HFFc6 (cell line): ENCODE measurements around the gene FRMPD2. TPM values are rescaled to one million over a fixed set of nuclear protein-coding genes. Genes with fewer than 3 reads are reported as not detected.

Source experiments
- DNase-seq: peaks from one replicate; pipeline ENCODE4 v3.0.0-alpha.2; 2018
- H3K27ac Mint-ChIP-seq: 2 replicates; pipeline ENCODE4 v1.8.0; 2020; ENCODE audit warnings: mild to moderate bottlenecking, mixed read lengths
- H3K27me3 Mint-ChIP-seq: 2 replicates; pipeline ENCODE4 v1.8.0; 2021; ENCODE audit warnings: mild to moderate bottlenecking, moderate library complexity, mixed read lengths; ENCODE audit not compliant: insufficient read depth
- H3K36me3 Mint-ChIP-seq: 2 replicates; pipeline ENCODE4 v1.8.0; 2021; ENCODE audit warnings: low read depth, mixed read lengths
- H3K4me1 Mint-ChIP-seq: 2 replicates; pipeline ENCODE4 v1.8.0; 2020; ENCODE audit warnings: low read depth, mixed read lengths
- H3K4me3 Mint-ChIP-seq: 2 replicates; pipeline ENCODE4 v1.8.0; 2020; ENCODE audit warnings: mild to moderate bottlenecking, moderate library complexity, mixed read lengths
- H3K9me3 Mint-ChIP-seq: 2 replicates; pipeline ENCODE4 v1.8.0; 2020; ENCODE audit warnings: mild to moderate bottlenecking, mixed read lengths
- total RNA-seq, 6 experiments: library from RNA; stranded (reverse); fragmentation: NEBNext Ultra II Directional; extraction: Animal tissue kit (Norgen Biotek cat#: 25700); gene quantifications; 2 replicates in 1 of 6; 3 replicates in 5 of 6; pipeline ENCODE4 v1.2.3, GENCODE V29; 2021
- TF ChIP-seq, protein P1 (sequence below): fragments of 200-600 bp; sonication (generic); IDR thresholded peaks from 2 replicates; pipeline ENCODE4 v1.5.0; 2021; ENCODE audit warnings: antibody characterized with exemption, mild to moderate bottlenecking

The FRMPD2 gene
- total RNA-seq, 6 experiments from 2014 or later, result not detected

DNA sequence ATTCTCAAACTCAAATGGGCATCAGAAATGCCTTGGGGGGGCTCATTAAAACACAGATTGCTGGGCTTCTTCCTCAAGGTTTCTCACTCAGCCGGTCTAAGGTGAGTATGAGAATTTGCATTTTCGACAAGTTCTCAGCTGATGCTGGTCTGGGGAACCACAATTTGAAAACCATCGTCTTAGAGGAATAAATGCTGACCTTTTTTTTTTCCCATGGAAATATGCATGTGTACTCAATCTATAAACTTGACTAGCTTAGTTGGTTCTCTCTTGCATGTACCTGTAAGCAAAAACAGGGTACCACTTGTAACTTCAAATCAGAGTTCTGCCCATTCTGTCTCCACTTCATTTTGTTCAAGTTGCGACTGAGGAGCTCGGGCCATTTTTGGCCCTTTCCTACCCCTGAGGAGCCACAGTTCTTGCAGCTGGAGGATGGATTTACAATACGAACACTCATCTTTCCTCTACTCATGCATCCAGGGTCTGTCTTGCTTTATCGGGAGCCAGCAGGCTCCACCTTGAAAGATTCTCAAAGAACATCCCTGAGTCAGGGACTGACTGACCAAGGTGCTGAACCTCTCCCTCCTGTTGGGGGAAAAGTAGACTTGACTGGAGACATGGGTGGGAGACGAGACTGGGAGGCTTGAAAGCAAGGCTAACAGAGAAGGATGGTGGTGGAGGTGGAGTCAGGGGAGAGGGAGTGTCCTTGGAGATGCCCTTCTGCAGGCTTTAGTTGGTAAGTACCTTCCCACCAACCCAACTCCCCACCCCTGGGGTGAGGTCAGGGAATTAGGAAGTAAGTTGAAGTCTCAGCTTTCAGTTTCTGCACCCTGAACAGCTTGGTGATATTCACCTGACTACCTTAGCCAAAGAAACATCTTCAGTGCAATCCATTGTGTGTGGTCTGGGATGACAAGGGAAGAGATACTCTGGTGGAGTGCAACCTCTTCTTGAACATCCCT, 28.3 kb upstream of the FRMPD2 start:
- Mint-ChIP-seq H3K36me3 (peaks cover 5% of the 10 kb centered on the region), H3K4me3 (no peak overlapping the region), H3K27ac (no peak overlapping the region), H3K9me3 (no peaks in the 10 kb centered on the region), H3K27me3 (peaks cover 25% of the 10 kb centered on the region), H3K4me1 (peaks cover 9% of the 10 kb centered on the region)
- TF ChIP-seq, protein P1, sequence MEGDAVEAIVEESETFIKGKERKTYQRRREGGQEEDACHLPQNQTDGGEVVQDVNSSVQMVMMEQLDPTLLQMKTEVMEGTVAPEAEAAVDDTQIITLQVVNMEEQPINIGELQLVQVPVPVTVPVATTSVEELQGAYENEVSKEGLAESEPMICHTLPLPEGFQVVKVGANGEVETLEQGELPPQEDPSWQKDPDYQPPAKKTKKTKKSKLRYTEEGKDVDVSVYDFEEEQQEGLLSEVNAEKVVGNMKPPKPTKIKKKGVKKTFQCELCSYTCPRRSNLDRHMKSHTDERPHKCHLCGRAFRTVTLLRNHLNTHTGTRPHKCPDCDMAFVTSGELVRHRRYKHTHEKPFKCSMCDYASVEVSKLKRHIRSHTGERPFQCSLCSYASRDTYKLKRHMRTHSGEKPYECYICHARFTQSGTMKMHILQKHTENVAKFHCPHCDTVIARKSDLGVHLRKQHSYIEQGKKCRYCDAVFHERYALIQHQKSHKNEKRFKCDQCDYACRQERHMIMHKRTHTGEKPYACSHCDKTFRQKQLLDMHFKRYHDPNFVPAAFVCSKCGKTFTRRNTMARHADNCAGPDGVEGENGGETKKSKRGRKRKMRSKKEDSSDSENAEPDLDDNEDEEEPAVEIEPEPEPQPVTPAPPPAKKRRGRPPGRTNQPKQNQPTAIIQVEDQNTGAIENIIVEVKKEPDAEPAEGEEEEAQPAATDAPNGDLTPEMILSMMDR, result no peak
- DNase-seq, result no peak

DNA sequence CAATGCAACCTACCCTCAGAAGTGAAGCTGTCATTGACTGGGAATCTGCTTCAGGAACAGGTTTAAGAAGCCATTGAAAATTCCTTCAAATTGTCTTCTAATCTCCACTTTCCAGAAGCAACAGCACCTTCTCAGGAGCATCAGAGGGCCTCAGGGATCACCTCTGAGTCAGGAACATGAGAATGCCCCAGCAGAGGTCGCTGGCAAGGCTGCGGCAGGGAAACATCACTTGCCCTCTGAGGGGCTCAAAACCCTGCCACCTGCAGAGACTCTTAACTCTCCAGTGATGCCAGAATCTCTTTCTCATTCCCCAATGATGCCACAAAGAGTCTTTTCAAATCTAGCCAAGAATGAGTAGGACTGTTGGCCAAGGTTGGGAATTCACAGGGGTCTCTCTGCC, 26.1 kb upstream of the FRMPD2 start:
- TF ChIP-seq, protein P1, result no peak
- Mint-ChIP-seq H3K27ac (no peak overlapping the region), H3K9me3 (no peaks in the 10 kb centered on the region)

DNA sequence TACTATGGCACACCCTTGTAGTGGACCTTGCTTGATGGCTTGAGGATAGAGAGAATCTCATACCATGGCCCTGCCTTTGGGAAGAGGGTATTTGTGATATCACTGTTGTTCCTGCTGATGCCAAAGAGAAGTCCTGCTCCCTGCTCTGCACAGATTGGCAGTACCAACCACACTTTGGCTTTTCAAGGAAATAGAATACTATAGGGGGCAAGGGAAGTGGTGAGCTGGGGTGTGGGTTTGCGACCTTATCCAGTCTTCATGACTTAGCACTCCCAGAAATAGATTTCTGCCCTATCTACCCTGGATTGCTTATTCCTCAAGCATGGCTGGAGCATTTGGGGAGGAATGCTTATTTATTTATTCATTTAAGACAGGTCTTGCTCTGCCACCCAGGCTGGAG, 25.2 kb upstream of the FRMPD2 start:
- Mint-ChIP-seq H3K4me1 (no peaks in the 10 kb centered on the region), H3K36me3 (no peaks in the 10 kb centered on the region), H3K27ac (no peak overlapping the region), H3K9me3 (no peaks in the 10 kb centered on the region), H3K27me3 (peaks cover 28% of the 10 kb centered on the region), H3K4me3 (no peak overlapping the region)
- no peak for DNase-seq
- TF ChIP-seq, protein P1, result no peak

More for the DNA sequence above, 26.1 kb upstream of the FRMPD2 start:
- H3K4me1 Mint-ChIP-seq, result no peaks in the 10 kb centered on the region
- peaks cover 29% of the 10 kb centered on the region for H3K27me3 Mint-ChIP-seq
- no peak for DNase-seq
- no peaks in the 10 kb centered on the region for H3K36me3 Mint-ChIP-seq
- H3K4me3 Mint-ChIP-seq, result no peak overlapping the region

DNA sequence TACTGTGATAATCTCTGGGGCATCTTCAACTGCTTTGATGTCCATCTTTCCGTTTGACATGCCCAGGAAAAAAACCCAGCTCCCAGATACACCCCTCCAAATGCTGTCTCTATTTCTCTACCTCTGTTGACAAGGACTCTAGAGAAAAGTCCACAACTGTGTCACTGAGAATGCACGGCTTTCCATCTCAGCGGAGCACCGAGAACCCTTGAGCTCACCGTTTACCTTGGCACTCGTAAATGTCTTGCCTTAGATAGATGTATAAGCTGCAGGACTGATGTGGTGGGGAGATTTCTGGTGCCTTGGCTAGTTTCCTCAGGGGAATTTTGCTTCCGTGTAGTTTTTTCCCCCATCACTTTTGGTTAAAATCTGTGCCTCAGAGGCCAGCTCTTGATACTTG, 24.6 kb upstream of the FRMPD2 start:
- no peak for DNase-seq
- Mint-ChIP-seq H3K27ac (no peak overlapping the region), H3K36me3 (no peaks in the 10 kb centered on the region), H3K4me3 (no peak overlapping the region), H3K4me1 (no peaks in the 10 kb centered on the region), H3K9me3 (no peaks in the 10 kb centered on the region), H3K27me3 (peaks cover 25% of the 10 kb centered on the region)
- TF ChIP-seq, protein P1, result no peak

DNA sequence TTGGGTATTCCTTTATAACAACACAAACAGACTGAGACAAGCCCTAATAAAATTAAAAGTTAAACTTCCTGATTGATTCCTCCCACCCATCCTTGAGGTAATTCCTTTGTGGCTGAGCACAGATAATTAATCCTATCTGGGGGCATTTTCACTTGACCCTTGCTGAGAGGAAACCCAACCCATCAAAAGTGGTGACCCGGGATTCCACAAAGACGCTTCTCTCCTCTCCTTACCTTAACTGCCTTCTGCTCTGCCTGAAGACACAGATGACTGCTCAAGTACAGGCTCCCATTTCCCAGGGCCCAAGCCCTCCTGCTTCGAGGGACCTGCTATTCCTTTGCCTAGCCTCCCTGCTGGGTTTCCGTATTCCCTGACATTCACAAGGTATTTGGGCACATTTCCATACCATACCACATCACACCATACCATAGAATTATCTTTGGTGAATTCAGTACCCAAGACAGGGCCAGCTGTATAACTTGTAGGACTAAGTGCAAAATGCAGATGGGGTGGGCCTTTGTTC, 22.1 kb upstream of the FRMPD2 start:
- TF ChIP-seq, protein P1, result no peak
- no peaks in the 10 kb centered on the region for H3K9me3 Mint-ChIP-seq
- H3K27me3 Mint-ChIP-seq, result peaks cover 25% of the 10 kb centered on the region
- no peaks in the 10 kb centered on the region for H3K4me1 Mint-ChIP-seq
- DNase-seq, result no peak
- H3K36me3 Mint-ChIP-seq, result no peaks in the 10 kb centered on the region
- H3K27ac Mint-ChIP-seq, result no peak overlapping the region
- no peak overlapping the region for H3K4me3 Mint-ChIP-seq
